CD4-positive, alpha-beta T cell treated with Interferon alpha-2 for 1 hour (primary cell): ENCODE measurements around the gene IER3IP1.
"Not testable (repeated sequence)": the region's sequence is repeated elsewhere in the genome, so short reads cannot be mapped to it uniquely, and the experiment has no call there.

Experiments used
- DNase-seq, 2 donors: peaks; one replicate each; pipeline ENCODE4 v3.0.0-alpha.2; 2020 to 2022

IER3IP1 gene

DNA sequence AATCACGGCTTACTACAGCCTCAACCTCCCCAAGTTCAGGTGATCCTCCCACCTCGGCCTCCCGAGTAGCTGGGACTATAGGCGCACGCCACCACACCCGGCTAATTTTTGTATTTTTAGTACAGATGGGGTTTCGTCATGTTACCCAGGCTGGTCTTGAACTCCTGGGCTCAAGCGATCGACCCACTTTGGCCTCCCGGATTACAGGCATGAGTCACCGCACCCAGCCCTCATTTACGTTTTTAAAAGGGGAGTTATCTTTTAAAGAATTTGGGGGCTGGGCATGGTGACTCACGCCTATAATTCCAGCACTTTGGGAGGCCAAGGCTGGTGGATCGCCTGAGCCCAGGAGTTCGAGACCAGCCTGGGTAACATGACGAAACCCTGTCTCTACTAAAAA, 17.8 kb downstream of the IER3IP1 start:
- DNase-seq: not testable (repeated sequence)

DNA sequence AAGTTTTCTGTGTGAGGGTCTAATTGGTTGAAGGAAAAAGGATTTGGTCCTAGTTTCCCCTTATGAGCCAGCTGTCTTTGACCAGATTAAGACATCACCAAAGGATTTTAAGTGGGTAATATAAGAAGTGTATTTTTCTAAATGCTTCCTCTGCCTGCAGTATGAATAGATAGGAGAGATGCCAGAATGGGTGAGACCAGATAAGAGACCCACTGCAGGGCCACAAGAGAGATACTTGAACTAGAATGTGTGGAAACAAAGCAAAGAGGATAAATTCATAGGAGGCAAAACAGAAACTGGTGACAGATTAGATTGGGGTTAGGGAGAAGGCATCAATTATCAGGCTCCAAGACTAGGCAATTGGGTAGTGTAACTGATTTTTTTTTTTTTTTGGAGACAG, 24.7 kb downstream of the IER3IP1 start:
- no peak for DNase-seq

DNA sequence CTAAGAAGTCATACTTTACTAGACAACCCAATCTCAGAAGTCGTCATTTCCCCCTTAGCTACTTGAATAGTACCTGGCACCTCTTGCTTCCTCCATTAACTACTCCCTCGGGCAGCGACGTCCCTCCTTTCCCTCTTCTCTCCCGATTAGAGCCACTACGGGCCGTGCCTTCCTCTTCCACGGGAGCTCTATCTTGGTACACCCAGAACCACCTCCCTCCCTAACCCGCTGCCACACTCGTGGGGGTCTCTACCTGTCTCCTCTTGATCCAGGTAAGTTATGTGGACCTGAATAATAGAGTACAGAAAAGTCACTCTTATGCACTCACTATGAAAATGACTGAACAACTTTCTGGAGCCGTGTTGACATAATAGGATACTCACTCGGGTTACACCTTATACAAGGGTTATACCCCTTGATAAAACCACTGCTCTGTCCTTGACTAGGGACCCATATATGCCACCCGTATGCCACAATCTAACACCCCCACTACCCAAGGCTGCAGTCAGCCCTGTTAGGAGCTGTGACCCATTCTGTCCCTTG, 25.3 kb downstream of the IER3IP1 start:
- no peak for DNase-seq

DNA sequence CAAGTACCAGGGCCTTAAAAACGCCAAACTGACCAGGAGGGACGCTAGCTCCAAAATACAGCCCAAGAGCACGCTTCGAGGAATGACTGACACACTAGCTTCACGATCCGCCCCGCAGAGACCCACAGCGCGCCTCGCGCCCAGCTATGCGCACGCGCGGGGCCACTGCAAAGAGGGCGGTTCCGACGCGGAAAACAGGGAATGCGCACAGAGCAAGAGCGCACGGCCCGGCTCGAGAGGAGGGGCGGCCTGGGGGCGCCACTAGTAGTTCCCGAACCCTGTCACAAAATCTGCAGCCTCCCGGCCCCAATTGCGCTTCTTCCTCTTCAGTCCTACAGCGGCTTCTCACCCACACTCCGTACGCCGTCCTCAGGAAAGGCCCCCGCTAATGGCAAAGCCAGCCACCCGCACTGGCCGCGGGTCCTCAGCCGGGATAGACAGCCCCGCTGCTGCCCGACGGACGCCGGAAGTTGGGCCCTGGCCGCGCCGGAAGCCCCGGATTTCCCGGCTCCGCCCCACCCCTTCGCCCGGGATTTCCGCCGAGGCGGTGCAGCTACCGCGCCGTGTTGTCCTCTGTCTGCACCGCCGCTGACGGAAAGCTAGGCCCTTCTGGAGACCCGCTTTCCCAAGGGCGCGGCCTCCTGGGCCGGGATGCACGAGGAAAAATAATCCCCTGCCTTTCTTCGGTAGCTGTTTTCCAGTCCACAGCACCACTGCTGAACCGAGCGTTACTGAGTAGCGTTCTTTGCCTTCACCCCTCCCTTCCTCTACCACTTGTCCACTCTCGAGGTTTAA, 25.9 kb downstream of the IER3IP1 start, which contains the start of gene HDHD2:
TSS of gene HDHD2 (minus strand) at position 472 of the 795 bp plus-strand sequence. CDS start 14,061 bp downstream, outside the sequence.
- peak; percentile 67 to 74 for DNase-seq

DNA sequence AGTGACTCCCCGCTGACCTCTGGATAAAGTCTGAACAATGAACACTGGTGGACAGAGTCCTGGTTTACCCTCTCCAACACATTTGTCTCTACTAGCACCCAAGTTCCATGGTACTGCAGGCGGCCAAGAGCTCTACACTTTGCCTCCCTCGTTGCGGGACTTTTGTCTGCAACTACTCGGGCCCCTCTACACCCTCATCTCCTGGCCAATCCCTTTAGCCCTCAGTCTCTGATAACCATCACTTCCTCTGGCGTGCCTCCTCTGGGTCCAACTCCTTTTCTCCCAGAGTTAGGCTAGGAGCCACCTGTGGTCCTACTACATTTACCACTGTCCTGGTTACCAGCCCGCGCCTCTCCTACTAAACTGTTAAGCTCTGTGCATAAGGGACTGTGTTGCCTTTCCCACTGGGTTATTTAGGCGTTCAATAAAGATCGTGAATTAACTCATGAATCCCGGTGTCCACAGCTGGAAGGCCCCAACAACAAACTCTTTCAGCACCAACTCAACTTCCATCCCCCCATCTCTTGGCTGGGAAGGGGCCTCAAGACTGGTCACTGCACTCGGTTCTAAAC, 26.6 kb downstream of the IER3IP1 start:
- no peak for DNase-seq

DNA sequence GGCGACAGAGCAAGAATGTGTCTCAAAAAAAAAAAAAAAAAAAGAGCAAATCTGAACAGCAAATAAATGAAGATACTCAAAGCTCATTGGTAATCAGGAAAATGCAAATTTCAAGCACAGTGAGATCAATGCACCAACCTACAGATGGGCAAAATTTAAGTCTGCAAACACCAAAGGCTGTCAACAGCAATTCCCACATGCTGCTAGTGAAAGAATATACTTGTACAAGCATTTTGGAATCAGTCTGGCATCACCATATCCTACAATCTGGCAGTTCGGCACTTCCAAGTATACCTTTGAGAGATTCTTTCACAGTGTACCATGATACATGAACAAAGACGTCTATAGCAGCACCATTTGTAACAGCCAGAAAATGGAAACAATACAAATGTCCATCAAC, 30.0 kb downstream of the IER3IP1 start:
- DNase-seq: no peak

DNA sequence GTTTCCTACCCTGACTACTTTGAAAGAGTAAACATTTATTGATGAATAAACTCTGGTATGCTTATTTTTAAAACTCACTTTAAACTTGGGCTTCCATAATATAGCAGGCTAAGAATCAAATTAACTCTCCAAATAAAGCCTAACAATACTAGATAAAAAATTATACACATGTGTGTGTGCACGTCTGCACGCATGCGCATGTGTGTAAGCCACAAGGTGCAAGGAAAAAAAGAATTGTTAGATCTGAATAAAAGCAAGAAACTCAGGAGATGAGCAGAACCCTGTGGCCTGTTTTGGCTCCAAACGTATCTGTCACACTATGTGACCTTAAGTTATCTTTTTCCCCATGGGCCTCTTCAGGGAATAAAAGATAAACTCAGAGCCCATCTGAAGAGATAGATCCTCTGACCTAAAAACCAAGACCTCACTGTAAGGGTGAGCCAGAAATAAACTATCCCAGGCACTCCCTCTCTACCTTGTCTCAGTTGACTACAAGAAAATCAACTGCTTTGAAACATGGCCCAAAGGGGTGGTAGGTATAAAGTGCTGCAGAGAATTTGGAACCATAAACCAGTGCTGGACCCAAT, 32.2 kb downstream of the IER3IP1 start:
- no peak for DNase-seq

DNA sequence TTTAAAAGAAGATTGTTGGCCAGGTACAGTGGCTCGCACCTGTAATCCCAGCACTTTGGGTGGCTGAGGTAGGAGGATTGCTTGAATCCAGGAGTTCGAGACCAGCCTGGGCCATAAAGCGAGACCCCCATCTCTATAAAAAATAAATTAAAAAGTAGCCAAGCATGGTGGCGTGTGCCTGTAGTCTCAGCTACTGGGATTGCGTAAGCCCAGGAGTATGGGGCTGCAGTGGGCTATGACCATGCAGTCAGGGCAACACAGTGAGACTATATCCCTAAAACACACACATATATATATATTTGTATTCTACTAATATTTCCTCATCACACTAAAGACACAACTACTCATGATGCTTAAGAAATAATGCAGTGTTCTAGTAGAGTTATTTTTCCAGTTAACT, 33.0 kb downstream of the IER3IP1 start:
- DNase-seq: no peak

DNA sequence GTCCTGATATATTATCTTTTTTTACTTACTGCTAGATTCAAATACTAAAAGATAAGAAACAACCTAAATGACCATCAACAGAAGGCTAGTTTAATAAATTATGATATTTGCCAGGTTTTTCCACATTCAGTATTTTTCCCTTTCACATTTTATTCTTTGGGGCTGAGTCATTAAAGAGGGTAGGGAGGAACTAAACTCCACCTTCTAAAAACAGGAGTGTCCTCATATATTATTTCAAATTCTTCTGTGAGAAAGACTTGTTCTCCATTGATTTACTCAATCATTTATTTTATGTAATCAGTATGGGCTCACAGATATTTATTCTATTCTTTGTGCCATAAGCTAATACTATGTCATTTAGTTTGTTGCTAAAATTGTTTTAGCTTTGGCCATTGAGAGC, 34.9 kb downstream of the IER3IP1 start:
- no peak for DNase-seq

DNA sequence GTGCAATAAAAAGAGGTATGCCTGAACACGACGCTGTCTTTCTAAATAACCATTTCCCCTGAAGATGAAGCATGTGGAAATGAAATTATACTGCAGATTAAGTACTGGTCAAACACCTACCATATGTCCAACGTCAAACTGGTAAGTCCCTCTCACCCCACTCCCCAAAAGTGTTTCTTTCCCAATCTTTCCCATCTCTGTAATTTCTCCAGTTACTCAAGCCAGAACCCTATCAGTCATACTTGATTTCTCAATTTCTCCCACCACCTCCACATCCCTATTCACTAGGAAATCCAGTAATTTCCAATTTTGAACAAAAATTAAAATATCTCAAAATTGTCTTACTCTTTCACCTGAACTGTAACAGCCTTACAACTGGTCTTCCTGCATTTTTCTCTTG, 55.0 kb downstream of the IER3IP1 start:
- no peak for DNase-seq

DNA sequence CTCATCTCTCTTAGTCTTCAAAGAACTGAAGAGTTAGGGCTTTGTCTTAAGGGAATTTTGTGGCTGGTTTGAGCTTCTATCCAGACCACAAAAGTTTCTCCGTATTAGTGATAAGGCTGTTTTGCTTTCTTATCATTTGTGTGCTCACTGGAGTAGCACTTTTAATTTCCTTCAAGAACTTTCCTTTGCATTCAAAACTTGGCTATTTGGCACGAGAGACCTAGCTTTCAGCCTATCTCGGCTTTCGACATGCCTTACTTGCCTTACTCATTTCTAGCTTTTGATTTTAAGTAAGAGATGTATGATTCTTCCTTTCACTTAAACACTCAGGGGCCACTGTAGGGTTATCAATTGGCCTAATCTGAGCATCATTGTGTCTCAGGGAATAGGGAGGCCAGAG, 55.7 kb downstream of the IER3IP1 start:
- DNase-seq: no peak

DNA sequence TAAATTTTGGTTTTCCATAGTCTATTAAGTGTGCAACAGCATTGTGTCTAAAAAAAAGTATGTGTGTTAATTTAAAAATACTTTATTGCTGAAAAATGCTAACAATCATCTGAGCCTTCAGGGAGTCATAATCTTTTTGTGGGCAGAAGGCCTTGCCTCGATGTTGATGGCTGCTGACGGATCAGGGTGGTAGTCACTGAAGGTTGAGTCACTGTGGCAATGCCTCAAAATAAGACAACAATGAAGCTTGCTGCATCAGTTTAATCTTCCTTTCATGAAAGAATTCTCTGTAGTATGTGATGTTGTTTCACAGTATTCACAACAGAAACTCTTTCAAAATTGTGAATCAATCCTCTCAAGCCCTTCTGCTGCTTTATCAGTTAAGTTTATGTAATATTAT, 57.2 kb downstream of the IER3IP1 start:
- no peak for DNase-seq

DNA sequence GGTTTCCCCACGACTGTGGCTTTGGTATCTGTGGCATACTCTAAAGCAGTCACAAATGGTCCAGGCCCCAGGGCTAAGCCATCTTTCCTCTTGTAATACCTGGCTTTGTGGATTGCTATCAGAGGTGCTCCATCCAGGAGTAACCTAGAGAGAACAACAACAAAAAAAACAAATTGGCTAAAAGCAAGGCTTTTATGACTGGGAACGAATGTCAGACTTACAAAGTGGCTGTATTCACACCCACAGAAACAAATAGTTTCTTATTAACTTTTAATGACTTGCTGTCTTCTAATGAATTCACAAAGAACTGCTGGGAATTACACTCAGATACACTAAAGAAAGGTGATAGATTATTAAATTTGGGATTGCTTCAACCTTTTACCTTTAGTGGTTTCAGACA, 61.0 kb downstream of the IER3IP1 start:
- no peak for DNase-seq

DNA sequence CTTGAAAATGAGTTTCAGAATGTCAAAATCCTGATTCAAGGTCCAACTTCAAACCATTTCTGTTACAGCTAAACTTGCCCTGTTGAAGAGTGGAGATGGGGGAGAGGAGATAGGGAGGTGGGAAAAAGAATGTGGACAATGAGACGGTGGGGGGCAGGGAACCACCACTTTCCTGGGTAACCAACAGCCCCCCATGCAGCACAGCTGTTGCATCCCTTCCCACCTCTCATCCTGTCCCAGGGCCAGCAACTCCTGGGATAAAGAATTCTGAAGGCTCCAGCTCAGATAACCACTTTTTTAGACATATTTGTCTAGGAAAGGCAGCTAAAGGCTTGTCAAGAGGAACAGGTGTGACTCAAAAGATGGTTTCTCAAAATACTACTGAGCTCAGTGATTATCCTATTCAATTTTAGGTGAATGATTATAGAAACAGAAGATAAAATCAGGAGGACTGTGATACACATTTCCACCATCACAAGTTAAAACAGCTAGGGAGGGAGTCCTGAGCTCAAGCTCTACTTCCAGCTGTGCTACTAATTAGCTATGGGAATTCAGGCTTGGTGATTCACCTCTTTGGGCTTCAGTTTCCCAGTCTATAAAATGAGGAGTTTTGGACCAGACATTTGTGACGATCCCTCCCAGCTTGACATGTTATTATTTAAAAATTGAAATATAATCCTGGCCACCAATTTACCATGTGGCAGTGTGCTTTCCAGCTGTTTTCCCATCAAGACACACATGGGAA, 62.2 kb downstream of the IER3IP1 start:
- DNase-seq: no peak

DNA sequence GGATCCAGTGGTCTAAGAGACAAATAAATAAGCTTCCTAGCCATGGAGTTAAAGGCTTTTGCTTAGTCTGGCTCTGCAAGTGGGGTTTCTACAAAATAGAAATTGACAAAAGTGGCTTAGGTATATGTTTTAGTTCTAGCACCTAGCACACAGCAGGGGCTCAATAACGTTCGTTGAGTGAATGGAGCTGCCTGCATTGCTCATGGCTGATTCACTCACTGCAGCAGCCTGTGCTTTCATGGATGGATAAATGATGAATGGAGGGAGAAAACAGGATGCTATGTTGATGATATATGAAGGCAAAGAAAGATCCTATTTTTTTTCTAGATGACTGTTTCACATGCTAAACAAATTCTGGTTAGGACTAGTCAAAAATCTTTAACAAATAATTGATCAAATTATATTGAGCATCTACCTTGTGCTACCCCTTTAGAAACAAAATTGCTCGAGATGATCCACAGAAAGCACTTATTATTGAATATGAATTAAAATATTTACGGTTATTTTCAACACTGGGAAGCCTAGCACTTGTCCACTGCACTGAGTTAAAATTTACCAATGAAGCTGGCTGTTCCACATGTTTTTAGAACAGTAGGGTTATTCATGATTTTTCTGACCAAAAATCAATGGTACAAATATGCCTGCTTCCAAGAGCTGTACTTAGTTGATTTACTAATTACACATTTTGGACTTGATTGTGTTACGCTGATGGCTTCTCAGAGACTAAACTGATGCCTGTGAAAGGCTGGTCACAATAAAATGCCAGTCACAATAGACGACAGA, 65.5 kb downstream of the IER3IP1 start:
- DNase-seq: no peak

DNA sequence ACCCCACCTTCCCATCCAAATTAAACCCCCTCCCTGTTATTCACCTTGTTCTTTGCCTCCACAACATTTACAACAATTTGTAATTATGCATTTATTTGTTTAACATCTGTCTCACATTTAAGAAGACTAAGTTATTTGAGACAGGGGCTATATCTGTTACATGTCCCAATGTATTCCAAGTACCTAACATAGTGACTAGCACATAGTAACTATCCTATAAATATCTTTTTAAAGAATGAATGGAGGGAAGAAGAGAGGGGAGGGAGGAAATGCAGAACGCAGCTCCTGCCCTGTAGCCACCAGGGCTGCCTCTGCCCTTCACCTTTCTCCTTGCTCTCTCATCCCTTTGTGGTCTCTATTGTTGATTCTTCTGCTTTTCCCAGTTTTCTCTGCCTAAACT, 66.4 kb downstream of the IER3IP1 start:
- DNase-seq: no peak

DNA sequence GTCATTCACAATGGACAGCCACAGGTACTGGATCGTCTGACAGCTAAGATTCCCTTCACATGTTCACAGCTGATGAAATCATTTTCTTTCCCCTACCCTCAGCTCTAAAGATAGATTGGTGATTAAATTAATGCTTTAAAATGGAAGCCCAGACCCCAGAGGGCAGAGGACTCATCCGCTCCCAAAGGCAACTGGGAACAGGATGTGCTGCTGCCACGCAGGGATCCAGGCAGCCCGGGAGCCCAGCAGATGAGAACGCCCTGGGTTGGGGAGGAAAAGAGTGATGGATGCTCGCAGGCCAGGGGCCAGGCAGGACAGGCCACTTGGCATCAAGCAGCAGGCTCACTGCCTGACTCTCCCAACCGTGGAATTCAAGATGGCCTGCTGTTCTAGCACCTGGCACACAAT, 67.2 kb downstream of the IER3IP1 start:
- no peak for DNase-seq

DNA sequence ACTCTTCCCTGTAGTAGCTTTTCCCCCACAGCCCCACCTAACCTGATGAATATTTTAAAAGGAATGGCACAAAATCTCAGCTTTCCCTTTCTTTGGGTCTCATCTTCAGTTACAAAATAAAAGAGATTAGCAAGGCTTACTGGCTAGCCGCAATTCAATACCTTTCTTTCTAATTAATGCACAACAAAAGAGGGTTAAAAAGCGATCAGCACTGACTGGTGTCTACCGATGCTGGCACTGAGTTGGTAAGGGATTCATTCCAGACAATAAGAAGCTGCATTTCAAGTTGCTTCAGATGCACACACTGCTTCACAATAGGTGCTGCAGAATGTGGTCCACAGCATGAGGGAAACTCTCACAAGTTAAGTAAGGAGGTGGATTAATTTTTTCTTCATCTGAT, 67.8 kb downstream of the IER3IP1 start:
- DNase-seq: no peak
